Keratinocyte (primary cell): ENCODE data around the gene SCN1B.

Source experiments
- EZH2 ChIP-seq: IDR thresholded peaks from one replicate; pipeline ENCODE4 v1.6.1; 2012; ENCODE audit warnings: inconsistent platforms, mild to moderate bottlenecking, low read length, moderate library complexity
- TF ChIP-seq, protein P1 (sequence below), 3 experiments: IDR thresholded peaks in 1 of 3; conservative IDR thresholded peaks in 1 of 3; optimal IDR thresholded peaks in 1 of 3; 2 replicates in 2 of 3; 3 replicates in 1 of 3; pipeline versions ENCODE3 to v1.5.1; 2011; ENCODE audit warnings: low read length in 3 of 3, mild to moderate bottlenecking in 3 of 3, moderate library complexity in 2 of 3, control low read depth in 1 of 3, inconsistent platforms in 1 of 3; ENCODE audit not compliant: insufficient read depth in 2 of 3; ENCODE audit errors: extremely low read depth in 1 of 3

DNA sequence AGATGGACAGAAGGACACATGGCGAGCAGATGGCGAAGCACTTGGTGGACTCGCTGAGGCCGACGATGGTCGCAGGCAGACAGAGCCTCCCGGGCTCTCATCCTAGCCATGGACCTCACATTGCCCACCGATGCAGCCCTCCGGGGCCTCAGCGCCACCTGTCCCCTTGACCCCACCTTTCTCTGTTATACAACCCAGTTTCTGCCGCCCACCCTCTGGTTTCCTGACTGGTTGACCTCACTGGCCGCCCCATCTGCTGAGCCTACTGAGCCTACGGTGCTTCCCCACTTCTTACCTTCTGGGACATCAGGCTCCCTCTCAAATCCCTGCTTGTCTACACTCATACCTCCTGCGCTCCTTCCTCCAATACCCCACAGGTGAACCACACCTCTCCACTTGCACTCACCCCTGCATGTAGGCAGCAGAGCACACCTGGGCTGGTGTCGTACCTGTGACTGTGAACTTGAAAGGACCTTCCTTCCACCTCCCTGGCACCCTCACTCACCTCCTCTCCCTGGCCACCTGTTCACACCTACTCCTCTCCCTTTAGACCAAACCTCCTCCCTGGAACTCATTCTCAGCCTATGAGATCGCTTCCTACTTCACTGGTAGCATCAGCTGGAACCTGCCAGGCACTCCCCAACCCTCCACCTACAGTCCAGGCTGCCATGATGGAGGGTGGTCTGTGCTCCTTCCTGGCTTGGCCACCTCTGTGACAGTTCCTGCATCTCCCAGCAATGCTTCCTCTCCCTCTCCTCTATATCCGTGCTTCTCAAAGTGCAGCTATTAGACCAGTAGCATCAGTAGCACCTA is 47.3 kb downstream of the SCN1B start:
- TF ChIP-seq, protein P1, sequence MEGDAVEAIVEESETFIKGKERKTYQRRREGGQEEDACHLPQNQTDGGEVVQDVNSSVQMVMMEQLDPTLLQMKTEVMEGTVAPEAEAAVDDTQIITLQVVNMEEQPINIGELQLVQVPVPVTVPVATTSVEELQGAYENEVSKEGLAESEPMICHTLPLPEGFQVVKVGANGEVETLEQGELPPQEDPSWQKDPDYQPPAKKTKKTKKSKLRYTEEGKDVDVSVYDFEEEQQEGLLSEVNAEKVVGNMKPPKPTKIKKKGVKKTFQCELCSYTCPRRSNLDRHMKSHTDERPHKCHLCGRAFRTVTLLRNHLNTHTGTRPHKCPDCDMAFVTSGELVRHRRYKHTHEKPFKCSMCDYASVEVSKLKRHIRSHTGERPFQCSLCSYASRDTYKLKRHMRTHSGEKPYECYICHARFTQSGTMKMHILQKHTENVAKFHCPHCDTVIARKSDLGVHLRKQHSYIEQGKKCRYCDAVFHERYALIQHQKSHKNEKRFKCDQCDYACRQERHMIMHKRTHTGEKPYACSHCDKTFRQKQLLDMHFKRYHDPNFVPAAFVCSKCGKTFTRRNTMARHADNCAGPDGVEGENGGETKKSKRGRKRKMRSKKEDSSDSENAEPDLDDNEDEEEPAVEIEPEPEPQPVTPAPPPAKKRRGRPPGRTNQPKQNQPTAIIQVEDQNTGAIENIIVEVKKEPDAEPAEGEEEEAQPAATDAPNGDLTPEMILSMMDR (optimal IDR thresholded peaks at IDR 0.05 in 1 of 3, IDR thresholded peaks at IDR 0.05 in 1 of 3, conservative IDR thresholded peaks at IDR 0.05 in 1 of 3; ENCODE audit: extremely low read depth in 1 of 3, insufficient read depth in 2 of 3, low read length in 3 of 3): no peak
- TF ChIP-seq EZH2: no peak
